ENCODE measurements around the gene CSRNP3.

CSRNP3 gene

GRCh38 chr2:165693838-165694237 lies 224.3 kb downstream of the CSRNP3 start:
- DNase-seq: no peak

GRCh38 chr2:165697748-165698443 lies 228.4 kb downstream of the CSRNP3 start:
- no peak for DNase-seq

- DNase-seq: no peak
Measured at GRCh38 chr2:165698444-165698884, 229.0 kb downstream of the CSRNP3 start.

- DNase-seq: no peak
Measured at GRCh38 chr2:165699946-165700345, 230.4 kb downstream of the CSRNP3 start.

- DNase-seq: no peak
Measured at GRCh38 chr2:165700531-165700930, 231.0 kb downstream of the CSRNP3 start.

GRCh38 chr2:165701147-165701546 lies 231.6 kb downstream of the CSRNP3 start:
- DNase-seq: no peak

GRCh38 chr2:165706960-165707487 lies 237.5 kb downstream of the CSRNP3 start:
- no peak for DNase-seq

- no peak for DNase-seq
Measured at GRCh38 chr2:165716091-165716490, 246.6 kb downstream of the CSRNP3 start.

GRCh38 chr2:165718610-165719210 lies 249.2 kb downstream of the CSRNP3 start:
- no peak for DNase-seq

- no peak for DNase-seq
Measured at GRCh38 chr2:165720511-165720910, 251.0 kb downstream of the CSRNP3 start.

GRCh38 chr2:165725421-165725820 lies 255.9 kb downstream of the CSRNP3 start:
- no peak for DNase-seq
